GM19452 (cell line): ENCODE results near the gene PTPN12.
"Not testable (repeated sequence)": the region's sequence is repeated elsewhere in the genome, so short reads cannot be mapped to it uniquely, and the experiment has no call there.

Source experiments
- ATAC-seq: cut with Tn5 transposase; IDR thresholded peaks from one replicate; pipeline ENCODE4 v1.9.1; 2021; ENCODE audit not compliant: unreplicated experiment

PTPN12 gene

GRCh38 chr7:77537136-77537777, at the start of gene PTPN12:
PTPN12 (plus strand) TSS chr7:77537295; CDS start chr7:77537547, 252 bp downstream.
- peak; percentile 46 for ATAC-seq

DNA sequence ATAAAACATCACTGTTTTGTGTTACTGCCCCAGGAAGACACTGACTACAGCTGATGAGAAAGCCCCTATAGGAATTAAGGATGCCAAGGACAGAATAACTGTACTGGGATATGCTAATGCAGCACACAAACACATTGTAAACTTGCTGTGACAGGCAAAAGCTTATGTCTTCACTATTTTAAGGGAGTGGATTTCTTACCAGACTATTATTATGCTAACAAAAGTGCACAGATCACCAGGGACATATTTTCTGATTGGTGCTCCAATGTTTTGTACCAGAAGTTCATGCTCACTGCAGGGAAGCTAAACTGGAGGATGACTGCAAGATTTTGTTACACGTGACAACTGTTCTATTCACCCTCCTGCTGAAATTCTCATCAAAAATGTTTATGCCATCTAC, 48.1 kb upstream of the PTPN12 start:
- ATAC-seq, result no peak

- no peak for ATAC-seq
Observed at GRCh38 chr7:77497079-77497478, 40.0 kb upstream of the PTPN12 start.

DNA sequence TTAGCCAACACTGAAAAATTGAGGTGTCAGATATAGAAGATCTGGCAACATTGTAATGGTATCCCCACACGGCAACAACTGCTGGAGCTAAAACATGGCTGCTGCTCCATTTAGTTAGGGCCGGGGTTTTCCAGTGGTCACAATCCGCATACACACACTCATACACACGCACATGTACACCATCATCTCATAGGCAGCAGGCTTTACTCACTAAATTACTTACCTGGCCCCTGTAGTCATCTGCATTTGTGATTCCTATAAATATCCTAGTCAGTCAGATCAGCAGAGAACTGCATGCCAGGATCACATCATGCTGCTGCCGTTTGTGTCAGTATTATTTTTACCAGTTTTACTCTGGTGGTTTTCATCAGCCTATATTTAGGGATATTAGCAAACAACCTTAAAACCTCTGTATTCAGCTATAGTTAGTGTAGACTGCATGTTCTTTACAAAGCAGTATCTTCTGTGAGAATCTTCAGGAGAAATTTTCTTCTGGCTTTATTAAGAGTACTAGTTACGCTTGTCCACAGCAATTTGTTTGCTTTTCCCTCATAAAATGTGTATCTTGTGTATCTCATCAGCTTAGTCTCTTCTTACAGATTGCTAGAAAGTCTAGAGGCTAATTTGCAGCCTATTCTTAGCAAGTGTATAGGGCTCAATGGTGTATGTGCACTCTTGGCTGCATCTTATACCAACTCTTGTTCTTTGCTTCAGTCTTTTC, 38.3 kb upstream of the PTPN12 start:
- no peak for ATAC-seq

DNA sequence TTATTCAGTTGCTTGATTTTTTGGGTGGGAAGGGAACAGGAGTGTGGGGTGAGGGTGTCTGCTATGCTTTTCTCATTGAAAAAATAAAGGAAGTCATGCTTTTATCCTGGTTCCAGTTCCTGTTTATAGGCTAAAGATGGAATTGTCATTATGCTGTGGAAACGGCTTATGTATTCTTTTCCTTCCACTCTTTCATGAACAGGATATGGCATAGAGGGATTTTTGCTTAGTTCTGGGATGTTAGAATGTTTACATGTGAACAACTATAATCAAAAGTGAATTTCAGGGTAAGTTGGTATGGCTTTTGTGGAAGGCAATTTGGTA, 35.9 kb upstream of the PTPN12 start:
- ATAC-seq, result no peak

DNA sequence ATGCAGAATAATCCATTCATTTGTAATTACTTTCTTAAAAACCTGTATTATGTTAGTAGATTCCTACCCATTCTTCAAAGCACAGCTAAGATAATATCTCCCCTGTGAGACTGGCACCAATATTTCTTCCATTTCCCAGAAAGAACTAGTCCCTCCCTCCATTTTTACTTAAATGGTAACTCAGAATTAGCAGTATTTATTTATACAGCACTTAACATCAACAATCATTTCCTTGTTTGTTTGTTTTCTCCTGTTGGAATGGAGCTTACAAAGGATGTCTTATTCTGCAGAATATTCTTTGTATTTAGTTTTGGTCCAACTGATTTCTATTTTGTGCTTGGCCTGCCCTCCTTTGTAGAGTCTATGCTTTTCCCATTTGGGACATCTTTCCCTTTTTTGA, 32.1 kb upstream of the PTPN12 start:
- ATAC-seq, result no peak

DNA sequence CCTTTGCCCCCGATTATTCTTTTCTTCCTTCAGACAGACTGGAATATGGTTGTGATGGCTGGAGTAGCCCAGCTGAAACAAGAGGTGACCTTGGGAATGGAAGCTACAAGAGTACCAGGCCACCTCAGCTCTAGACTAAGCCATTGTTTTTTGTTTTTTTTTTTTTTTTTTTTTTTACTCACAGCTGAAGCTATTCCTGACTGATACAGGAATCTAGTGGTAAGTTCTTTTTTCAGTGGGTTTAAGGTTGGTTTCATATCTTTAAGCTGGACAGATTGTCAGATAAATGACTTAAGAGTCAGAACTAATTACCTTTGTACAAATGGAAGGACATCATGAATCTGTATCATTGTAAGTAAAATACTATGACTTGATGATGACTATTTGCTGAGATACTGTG, 30.2 kb upstream of the PTPN12 start:
- no peak for ATAC-seq

DNA sequence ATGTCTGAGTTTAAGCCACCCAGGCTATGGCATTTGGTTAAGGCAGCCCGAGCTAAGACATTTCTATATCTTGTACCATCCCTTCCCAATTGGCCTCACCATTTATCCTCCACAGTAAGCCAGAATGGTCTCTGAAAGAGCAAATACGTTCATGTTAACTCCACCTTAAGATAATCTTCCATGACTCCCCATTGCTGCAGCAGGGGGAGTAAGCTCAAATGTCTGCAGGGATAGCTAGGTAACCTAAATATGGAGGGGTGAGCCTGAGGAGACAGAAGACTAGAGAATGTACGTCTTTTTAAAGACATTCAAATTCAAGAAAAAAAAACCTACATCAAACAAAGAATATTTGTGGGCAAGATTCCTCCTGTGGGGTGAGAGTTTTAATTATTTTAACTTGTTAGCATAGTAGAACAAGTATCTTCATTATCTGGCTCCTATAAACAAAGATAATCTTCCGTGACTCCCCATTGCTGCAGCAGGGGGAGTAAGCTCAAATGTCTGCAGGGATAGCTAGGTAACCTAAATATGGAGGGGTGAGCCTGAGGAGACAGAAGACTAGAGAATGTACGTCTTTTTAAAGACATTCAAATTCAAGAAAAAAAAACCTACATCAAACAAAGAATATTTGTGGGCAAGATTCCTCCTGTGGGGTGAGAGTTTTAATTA, 24.0 kb upstream of the PTPN12 start:
- ATAC-seq, result not testable (repeated sequence)

DNA sequence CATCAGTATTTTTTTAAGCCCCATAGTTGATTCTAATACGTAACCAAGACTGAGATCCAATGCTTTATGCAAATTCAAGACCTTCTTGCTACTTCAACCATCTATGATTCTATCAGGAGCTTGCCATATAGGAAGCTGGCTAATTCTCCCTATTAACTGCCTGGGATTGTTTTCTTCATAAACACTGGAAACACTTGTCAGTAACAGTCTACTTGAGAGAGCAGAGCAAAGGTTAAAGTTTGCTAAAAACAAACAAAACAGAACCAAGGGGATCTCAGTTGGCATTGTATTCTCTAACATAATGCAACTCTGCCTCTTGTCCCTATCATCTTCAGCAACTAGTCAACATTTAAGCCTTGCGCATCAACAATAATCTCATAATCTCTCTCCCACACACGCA, 21.0 kb upstream of the PTPN12 start:
- ATAC-seq, result no peak

GRCh38 chr7:77520261-77520660, 16.8 kb upstream of the PTPN12 start:
- no peak for ATAC-seq

DNA sequence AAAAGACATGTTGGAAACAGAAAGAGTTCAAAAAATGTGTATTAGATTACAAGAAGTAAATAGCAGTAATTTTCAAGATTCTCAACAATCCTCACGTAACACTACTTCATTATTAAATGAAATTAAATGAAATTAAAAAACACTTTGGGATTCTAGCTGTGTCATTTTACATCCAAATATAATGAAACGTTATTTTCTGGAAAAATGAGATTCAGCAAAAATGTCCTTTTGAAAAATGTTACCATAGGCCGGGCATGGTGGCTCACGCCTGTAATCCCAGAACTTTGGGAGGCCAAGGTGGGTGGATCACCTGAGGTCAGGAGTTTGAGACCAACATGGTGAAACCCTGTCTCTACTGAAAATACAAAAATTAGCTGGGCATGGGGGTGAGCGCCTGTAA, 15.6 kb upstream of the PTPN12 start:
- not testable (repeated sequence) for ATAC-seq

- ATAC-seq, result no peak
Observed at GRCh38 chr7:77524731-77525130, 12.4 kb upstream of the PTPN12 start.

- no peak for ATAC-seq
Observed at GRCh38 chr7:77525231-77525630, 11.9 kb upstream of the PTPN12 start.

DNA sequence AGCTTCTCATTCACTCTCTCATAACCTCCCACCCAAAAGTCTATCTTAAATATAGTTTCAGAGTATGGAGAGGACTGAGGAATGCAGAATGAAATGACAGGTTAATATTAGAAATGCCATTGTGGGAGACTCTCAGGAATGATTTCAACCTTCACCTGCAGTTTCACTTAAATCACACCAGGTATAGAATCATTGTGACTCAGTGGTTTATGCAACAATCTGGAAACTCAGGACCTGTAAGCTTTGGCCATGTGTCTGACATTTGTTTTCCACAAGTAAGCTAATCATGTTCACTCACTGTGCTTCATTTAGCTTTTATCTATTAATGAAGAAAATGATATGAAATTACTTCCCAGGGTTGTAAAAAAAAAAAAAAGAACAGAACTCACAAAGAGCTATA, 8.7 kb upstream of the PTPN12 start:
- no peak for ATAC-seq

- ATAC-seq, result no peak
Observed at GRCh38 chr7:77529279-77529678, 7.8 kb upstream of the PTPN12 start.

GRCh38 chr7:77531038-77531437, 6.1 kb upstream of the PTPN12 start:
- peak; percentile 55 for ATAC-seq

DNA sequence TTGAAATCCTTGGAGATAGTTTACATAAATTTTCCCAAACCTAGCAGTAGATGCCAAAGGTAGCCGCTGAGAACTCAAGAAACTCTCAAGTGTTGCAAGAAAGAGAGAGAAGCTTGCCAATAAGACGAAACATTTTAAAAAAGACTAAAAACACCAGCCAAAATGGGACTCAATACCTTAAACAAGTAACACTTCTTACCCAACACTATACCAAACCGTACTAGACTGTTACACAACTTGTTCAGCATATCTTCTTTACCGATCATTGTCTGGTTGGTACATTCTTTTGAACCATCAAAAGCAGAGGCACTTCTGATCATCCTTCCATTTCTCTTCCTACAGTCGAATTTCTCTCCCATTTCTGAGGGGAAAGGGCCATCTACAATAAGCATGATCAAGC, 4.8 kb upstream of the PTPN12 start:
- ATAC-seq, result no peak

GRCh38 chr7:77532732-77533131, 4.4 kb upstream of the PTPN12 start:
- ATAC-seq, result not testable (repeated sequence)

- not testable (repeated sequence) for ATAC-seq
Observed at GRCh38 chr7:77534046-77534445, 3.0 kb upstream of the PTPN12 start.

GRCh38 chr7:77536017-77536412, 1.1 kb upstream of the PTPN12 start:
- no peak for ATAC-seq

DNA sequence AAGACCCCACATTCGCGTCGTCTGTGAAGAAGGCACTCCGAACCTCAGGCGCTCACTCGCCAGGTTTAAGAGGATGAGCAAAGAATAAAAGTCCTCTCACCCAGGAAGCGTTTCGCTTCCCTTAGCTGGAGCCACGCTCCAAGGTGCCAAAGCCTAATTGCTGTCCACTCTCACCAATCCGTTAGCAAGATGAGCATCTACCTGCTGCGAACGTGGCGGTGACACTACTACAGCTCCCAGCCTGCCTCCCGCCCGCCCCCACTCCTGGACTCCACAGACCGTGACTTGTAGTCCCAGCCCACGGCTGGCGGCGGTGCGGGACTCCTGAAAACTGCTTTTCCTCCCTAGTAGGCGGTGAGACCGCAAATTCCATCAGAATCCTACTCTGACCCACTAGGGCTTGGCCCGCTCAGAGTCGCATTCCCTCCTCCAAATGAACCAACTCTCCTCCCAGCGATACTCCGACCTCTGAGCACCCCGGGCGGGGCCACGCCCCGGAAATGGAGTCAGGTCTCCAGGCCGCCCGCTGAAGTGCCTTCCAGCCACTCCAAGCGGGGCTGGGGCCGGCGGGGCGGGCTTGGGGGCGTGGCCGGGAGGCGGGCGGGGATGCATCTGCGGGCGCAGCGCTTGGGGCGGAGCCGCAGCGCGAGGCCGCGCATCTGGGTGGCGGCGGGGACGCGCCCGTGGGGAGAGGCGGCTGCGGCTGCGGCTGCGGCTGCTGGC, 521 bp upstream of the PTPN12 start:
- peak; percentile 95 for ATAC-seq
